ENCODE data around the gene ST7. TPM values are rescaled to one million over a fixed set of nuclear protein-coding genes. Genes with fewer than 3 reads are reported as not detected.

ST7 gene
- total RNA-seq, 4 donors from 2014 or later: 23.7 to 29.5 (median 25.5) TPM

- no peak for DNase-seq (ENCODE audit: low spot score)
- no peak for ATAC-seq (ENCODE audit: low FRiP score)
- no peak for TF ChIP-seq CTCF (IDR thresholded peaks at IDR 0.05)
Observed at GRCh38 chr7:117085769-117086463, 132.6 kb downstream of the ST7 start.

GRCh38 chr7:117086788-117087187 lies 133.5 kb downstream of the ST7 start:
- ATAC-seq (ENCODE audit: low FRiP score): no peak
- no peak for TF ChIP-seq CTCF (IDR thresholded peaks at IDR 0.05)
- DNase-seq (ENCODE audit: low spot score): no peak

GRCh38 chr7:117087639-117088396 lies 134.5 kb downstream of the ST7 start:
- no peak for TF ChIP-seq CTCF (IDR thresholded peaks at IDR 0.05)
- DNase-seq (ENCODE audit: low spot score) (no peak), ATAC-seq (ENCODE audit: low FRiP score) (no peak)

DNA sequence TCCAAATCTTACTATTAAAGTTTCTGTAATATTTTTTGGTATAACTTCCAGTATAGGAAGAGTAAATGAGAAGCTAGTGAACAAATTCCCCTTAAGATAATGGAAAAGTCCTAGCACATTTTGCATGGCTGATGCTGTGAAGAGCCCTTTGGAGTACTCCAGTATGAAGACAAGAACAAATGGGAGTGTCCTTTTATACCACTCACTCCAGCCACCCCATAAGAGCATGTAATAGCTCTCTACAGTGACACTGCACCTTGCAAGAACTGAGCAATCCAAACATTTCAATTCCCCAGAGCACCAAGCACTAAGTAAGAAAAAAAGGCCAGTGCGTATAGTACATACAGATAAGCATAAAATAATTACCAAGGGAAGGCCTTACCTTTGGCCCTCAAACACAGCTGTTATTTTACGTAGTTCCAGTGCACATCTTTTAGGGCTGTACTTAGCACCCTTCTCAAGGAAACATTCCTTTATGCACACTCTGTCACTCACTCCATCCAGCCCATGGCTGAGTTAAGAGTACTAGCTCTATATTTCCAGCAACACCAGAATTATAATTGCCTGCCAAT lies 135.4 kb downstream of the ST7 start:
- no peak for ATAC-seq (ENCODE audit: low FRiP score)
- no peak for TF ChIP-seq CTCF (IDR thresholded peaks at IDR 0.05)
- DNase-seq (ENCODE audit: low spot score): no peak

DNA sequence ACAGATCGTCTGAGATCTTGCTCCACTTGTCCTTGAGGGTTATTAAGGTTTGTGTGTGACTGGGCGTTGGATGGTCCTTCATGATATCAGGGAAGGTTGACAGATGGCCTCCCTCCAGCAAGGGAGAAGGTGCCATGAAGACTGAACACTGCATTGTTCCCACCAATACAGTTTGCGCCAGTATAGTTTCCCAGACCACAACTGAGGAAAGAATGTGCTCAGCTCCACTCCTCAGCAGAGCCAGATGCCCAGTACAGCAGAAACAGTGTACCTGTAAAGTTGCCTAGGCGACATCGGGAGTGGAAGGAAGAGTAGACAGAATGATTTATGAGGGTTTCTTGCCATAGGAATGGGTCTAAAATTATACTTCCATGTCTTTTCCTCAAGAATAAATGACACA lies 137.5 kb downstream of the ST7 start:
- DNase-seq (ENCODE audit: low spot score) (no peak), ATAC-seq (ENCODE audit: low FRiP score) (no peak)
- no peak for TF ChIP-seq CTCF (IDR thresholded peaks at IDR 0.05)

GRCh38 chr7:117091721-117092120 lies 138.4 kb downstream of the ST7 start:
- ATAC-seq (ENCODE audit: low FRiP score): no peak
- no peak for DNase-seq (ENCODE audit: low spot score)
- TF ChIP-seq CTCF (IDR thresholded peaks at IDR 0.05): no peak

Data from omental fat pad (tissue), 4 donors.